SKM-1 (cell line): ENCODE data around the gene DDX41.
"Not testable (repeated sequence)": the region's sequence is repeated elsewhere in the genome, so short reads cannot be mapped to it uniquely, and the experiment has no call there.

Source experiments
- DNase-seq: peaks from one replicate; lab custom pipeline; 2025; ENCODE audit not compliant: unreplicated experiment; lab: John Stamatoyannopoulos, UW

Gene DDX41

DNA sequence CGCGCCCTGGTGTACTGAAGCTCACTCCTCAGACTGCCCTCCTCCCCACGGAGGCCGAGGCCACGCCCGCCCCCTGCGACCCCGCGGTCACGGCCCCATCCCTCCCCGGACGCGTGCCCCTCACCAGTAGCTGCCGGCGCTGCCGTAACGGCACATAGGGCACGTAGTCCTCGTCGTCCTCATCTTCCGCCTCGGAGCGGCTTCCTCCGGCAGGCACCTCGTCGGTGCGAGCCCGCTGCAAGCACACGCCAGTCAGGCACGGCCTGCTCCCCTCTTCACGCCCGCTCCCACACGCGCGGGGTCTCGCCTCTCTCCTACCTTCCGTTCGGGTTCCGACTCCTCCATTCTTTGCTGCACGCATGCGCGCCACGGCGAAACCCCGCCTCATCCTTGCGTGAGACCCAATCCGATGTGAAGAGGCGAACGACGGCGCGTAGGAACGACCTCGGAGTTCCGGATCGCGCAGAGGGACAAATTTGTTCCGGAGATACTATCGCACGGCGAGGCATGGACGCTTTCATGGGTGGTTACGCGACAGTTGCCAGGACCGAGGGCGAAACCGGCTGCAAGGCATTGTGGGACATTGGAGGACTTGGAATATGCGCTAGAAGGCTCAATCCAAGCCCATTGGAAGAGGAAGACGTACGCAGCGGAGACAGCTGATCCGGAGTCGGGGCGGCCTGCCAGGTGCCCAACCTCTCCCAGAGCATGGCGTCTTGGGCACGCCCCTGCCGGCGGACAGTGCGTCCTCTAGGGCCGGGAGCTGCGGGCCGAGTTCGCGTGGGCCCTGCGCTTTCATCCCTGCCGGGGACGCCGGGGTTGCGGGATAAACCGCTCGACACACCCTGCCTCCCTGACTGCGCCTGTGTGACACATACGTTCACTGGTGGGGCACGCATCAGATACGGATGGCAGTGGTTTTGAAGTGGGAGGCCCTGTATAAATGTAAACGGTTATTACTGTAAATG lies at the start of gene DDX41:
Gene DDX41, minus strand, starts transcription at position 361 of the 968 bp plus-strand sequence. Its CDS starts 16 bp downstream, at position 345.
- peak; percentile 94 for DNase-seq

- DNase-seq = no peak
Measured at GRCh38 chr5:177565046-177565445, 48.3 kb upstream of the DDX41 start.

DNA sequence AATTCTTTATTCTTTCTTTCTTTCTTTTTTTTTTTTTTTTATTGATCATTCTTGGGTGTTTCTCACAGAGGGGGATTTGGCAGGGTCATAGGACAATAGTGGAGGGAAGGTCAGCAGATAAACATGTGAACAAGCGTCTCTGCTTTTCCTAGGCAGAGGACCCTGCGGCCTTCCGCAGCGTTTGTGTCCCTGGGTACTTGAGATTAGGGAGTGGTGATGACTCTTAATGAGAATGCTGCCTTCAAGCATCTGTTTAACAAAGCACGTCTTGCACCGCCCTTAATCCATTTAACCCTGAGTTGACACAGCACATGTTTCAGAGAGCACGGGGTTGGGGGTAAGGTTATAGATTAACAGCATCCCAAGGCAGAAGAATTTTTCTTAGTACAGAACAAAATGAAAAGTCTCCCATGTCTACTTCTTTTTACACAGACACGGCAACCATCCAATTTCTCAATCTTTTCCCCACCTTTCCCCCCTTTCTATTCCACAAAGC lies 42.7 kb upstream of the DDX41 start:
- not testable (repeated sequence) for DNase-seq

- DNase-seq = no peak
Measured at GRCh38 chr5:177557796-177558195, 41.0 kb upstream of the DDX41 start.

- no peak for DNase-seq
Measured at GRCh38 chr5:177557041-177557647, 40.4 kb upstream of the DDX41 start.

DNA sequence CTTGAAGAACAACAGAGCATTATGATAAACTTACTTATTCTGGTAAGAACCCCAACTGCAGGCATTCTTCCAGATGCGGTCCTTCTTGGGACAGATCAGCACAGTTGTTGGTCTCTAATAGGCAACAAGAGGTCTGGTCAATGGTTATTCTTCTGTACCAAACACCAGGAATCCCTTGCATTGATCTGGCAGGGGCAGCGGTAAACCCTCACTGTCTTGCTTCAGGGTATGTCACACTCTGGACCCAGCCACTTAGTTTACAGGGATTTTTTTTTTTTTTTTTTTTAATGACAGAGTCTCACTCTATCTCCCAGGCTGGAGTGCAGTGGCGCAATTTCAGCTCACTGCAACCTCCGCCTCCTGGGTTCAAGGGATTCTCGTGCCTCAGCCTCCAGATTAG lies 38.9 kb upstream of the DDX41 start:
- DNase-seq = no peak

DNA sequence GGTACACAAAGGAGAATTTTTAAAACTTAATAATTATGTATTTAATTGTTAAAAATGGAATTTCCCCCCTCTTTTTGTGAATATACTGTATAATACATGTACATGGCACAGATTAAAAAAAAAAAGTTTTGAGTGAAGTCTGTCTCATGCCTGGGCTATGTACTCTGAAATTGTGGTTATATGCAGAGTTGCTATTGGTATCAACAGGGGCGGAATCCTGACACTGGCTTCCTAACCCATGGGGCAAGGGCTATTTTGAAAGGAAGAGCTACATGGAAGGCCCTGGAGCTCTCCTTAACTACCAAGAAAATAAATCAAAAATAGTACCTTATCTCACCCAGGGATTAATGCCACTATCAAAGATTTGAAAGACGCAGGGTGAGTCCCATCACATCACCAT lies 38.5 kb upstream of the DDX41 start:
- DNase-seq = no peak

DNA sequence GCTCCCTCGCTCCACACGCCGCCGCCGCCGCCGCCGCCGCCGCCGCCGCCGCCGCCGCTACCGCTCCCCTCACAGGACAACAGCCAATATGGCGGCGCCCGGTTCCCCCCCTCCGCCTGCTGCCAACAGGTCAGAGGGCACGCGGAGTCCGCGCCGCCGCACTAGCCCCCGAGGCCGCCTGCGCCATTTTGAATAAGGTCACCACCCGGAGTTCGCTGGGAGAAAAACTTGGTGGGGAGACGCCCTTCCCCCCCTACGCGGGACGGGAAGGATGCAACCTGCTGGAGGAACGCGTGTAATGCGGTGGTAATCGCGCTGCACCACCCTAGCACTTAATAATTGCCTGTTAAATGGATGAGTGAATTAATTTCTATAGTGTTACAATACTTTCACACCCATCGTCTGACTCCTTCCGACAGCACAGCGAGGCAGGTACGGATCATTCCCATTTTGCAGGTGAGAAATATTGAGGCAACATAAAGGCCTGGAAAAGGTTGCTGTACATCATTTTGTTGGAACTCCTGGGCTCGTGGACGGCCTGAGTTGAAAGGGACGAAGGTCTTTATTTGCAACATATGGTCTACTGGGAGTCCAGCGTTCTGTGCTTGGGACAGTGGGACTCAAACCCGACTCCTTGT lies 37.8 kb upstream of the DDX41 start, which contains the start of gene FAM193B:
Gene FAM193B, minus strand, starts transcription at position 90 of the 638 bp plus-strand sequence. CDS start 105 bp downstream, outside the sequence.
- peak; percentile 91 for DNase-seq

DNA sequence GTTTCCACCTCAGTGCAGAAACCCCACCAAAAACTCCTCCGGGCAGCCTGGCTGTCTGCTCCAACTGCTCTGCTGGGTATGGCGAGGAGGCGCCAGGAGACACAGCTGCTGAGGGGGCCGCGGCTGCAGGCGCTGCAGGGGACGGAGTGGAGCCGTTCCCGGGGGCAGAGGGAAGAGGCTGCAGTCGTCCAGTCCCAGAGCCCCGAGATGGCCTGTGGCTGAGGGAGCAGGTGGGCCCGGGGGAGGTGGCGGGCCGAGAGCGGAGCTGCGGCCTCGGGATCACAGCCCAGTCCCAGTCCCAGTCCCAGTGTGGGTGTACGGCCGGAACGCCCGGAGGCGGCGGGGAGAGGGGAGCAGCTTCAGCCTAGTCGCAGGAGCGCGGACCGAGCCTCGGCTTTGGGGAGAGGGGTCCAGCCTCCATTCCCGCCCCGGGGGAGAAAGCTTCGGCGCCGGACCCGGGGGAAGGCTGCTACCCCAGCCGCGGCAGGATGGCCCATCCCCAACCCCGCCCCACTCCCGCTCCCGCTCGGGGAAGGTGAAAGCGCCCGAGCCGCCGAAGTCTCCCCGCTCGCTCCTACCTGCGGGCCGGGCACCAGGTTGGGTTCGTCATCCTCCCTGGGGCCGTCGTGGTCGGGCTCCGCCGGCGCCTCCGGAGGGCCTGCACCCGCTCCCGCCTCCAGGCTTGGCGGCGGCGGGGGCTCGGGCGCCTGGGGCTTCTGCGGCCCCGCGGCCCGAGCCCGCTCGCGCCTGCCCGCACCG lies 37.1 kb upstream of the DDX41 start:
- DNase-seq = no peak

DNA sequence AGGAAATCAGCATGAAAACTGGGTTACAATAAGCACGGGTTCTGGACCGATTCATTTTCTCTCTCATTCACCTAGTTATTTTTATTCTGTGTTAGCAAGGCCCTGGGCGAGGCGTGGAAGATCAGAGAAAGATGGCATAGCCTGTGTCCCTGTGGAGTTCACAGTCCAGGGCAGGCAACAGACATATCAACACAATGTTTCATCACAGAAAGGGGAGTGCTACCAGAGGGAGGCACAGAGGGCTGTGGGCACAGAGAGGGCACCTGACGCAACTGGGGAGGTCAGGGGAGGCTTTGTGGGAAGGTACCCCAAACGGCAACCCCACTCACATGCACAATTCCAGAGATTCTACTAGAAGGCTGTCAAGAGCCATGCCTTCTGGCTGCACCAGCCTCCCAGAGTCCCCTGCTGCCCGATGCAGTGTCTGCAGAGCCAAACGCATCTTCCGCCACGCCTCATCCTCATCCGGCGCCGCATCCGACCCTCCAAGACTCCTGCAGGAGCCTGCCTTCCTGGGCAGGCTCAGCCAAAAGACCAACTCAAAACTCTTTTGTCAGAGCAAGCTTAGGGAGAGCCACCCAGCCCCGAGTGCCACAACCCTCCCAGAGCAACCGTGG lies 36.2 kb upstream of the DDX41 start:
- DNase-seq = no peak

GRCh38 chr5:177550122-177550521 lies 33.4 kb upstream of the DDX41 start:
- no peak for DNase-seq

GRCh38 chr5:177548495-177548894 lies 31.7 kb upstream of the DDX41 start:
- no peak for DNase-seq

GRCh38 chr5:177547736-177548135 lies 31.0 kb upstream of the DDX41 start:
- no peak for DNase-seq

- DNase-seq = peak; percentile 8
Measured at GRCh38 chr5:177546258-177546741, 29.5 kb upstream of the DDX41 start.

- DNase-seq = peak; percentile 17
Measured at GRCh38 chr5:177545487-177546257, 28.9 kb upstream of the DDX41 start.

DNA sequence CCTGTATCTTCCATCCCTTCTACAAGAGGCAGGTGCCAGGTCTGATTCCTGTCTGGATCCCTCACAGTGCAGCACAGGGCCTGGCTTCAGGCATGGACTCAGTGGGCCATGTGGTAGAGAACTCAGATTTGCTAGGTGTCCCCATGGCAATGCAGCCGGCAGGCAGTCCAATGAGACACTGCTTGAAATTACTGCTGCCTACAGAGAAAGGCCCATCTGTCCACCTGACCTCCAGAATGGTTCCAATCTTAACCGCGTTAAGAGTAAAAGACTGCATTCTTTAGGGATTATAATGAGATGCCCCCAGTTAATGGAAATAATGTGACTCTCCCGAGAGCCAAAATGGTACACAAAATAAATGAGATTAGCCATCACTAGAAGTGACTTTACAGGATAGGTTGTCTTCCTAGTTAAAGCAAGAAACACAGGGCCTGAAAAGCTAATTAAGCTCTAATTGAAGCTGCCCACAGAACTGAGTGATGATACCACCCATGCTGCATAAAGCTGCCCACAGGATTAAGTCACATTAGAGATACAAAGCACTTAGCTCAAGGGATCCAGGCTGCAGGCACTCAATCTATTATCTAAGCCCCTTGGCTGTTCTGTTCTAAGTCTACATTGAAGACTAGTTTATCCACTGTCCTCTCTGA lies 26.2 kb upstream of the DDX41 start:
- DNase-seq = no peak

DNA sequence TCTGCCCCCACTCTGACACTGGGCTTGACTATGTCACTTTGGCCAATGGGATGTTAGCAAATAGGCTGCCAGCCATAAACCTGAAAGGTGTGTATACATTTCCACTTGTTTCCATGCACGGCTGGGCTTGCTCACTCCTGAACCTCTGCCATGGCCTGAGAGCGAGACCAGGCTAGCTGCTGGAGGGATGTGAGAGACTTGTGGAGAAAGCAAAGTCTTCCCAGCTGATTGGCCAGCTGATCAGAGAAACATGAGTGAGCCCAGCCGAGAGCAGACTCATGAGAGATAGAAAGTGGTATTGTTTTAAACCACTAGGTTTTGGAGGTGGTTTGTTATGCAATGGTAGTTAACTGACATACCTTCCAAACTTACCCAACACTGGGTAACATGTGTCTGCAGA lies 23.7 kb upstream of the DDX41 start:
- no peak for DNase-seq

GRCh38 chr5:177539411-177539810 lies 22.6 kb upstream of the DDX41 start:
- DNase-seq = no peak

DNA sequence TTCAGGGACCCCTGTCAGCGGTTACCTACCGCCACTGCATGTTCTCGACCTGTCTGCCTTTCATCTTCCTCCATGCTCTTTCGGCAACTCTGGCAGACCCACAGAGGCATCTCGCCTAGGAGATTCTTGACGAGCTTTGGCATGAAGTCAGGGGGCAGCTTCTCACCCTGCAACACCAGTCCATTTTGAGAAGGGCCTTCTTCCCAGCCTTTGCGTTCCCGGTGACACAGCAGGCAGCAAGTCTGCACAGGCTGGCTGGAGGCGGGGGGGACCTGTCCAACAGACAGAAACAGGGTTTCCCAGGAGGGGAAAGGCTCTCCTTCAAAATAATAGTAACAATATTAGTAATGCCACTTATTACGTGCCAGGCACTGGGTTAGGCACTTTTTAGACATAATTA lies 22.1 kb upstream of the DDX41 start:
- DNase-seq = no peak
